ENCODE results near the gene PKM.

The PKM gene

DNA sequence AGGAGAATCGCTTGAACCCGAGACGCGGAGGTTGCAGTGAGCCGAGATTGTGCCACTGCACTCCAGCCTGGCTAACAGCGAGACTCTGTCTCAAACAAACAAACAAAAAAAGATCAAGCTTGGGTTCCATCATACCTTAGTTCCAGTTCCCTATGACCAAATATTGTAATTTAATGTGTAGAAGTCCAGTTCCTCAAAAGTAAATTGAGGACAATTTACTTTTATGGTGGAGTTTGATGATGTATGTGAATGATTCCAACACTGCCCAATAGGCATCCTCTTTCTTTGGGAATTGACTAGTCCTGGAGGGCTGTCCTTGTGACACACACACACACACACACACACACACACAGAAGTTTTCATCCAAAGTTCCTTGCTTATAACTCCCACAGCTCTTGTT lies 2.8 kb upstream of the PKM start:
- no peak for DNase-seq

DNA sequence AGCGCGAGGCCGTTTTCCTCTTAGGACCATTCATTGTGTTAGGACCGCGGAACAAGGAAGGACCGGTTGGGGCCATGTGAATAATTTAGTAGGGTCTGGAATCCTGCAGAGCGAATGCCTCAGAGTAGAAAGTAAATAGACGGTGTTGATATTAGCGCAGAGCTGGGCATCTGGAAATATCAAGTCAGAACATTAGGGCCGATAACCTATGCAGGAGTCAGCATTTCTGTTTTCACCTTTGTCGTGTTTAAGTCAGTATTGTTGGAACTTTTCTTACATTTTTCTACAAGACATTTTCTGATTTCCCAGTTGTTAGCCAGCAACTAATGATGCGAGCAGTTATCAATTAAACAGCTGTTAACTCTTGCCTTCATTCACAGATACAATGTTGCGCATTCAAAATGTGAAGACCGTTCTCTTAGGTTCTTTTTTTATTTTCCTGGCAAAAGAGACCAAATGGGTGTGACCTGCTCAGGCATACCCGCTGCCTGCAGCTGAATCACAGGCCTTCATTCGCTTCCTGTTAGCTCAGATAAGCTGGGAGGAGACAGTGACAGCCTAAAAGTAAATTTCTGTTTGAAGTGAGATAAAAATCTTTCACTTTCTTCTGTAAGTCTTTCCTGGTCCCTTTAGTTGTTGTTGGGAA lies 966 bp upstream of the PKM start:
- peak; percentile 64 for DNase-seq

- peak; percentile 36 for DNase-seq
Observed at GRCh38 chr15:72230197-72231065, 559 bp downstream of the PKM start.

GRCh38 chr15:72229947-72230196 lies 1.1 kb downstream of the PKM start:
- no peak for DNase-seq

- DNase-seq, result no peak
Observed at GRCh38 chr15:72229076-72229946, 1.7 kb downstream of the PKM start.

- no peak for DNase-seq
Observed at GRCh38 chr15:72227720-72228119, 3.3 kb downstream of the PKM start.

DNA sequence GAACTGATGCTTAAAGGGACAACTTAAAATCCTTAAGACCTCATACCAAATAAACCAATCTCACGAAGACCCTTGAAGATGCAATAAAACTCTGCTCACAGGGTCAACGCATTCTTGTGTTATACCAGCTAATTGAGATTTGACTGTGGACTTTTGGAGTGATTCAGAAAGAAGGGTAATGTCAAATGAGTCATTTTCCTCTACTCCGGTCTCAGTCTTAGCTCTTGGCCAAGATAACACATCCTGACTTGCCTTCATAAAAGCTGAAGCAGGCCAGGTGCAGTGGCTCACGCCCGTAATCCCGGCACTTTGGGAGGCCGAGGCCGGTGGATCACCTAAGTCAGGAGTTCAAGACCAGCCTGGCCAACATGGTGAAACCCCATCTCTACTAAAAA lies 3.8 kb downstream of the PKM start:
- no peak for DNase-seq

DNA sequence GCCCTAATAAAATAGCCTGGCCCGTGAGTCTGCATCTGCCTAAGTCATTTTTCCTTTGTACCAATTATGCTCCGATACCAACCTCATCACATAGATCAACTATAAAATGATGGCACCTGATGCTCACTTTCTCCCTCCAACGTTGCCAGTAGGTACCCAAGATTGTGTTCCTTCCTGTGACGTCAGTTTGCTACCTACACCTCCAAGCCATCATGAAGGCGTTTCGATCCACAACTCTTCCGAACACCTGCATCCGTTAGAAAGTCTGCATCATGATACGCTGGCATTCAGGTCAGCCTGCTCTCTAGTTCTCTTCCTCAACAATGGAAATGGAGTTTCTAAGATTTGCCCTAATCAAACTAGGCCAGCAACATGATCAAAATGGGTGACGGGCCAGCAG lies 7.7 kb downstream of the PKM start:
- no peak for DNase-seq

GRCh38 chr15:72222393-72222792 lies 8.6 kb downstream of the PKM start:
- no peak for DNase-seq

DNA sequence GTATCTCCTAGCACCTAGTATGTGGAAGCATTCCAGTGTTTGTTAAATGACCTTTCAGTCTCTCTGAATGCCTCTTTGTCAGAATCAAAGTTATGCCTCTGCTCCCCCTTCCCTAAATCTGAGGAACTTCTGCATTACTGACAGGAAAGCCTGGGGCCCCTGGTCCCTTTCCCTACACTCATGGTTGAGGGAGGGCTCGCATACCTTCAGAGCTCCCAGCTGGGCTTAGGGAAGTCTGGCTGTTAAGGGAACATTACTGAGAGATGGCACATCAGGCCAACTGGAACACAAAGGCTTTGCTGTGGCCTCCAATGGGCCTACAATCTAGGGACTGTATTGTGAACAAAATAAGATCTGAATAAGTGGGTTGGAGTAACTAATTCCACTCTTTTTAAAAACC lies 10.3 kb downstream of the PKM start:
- DNase-seq, result no peak

DNA sequence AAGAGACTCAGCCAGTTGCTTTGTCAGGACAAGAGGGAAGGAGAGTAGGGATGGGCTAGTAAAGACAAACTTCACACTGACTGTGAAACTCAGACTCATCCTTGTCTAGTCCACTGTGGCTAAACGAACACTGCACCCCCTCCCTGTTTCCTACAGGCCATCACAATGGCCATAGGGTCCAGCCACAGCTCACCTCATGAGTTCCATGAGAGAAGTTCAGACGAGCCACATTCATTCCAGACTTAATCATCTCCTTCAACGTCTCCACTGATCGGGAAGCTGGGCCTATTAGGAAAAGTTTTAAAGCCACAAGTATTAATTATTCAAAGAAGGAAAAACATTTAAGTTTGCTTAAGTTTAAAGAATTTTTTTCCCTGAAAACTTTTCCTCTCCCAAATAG lies 13.8 kb downstream of the PKM start:
- DNase-seq, result no peak

GRCh38 chr15:72216079-72216478 lies 14.9 kb downstream of the PKM start:
- DNase-seq, result no peak

DNA sequence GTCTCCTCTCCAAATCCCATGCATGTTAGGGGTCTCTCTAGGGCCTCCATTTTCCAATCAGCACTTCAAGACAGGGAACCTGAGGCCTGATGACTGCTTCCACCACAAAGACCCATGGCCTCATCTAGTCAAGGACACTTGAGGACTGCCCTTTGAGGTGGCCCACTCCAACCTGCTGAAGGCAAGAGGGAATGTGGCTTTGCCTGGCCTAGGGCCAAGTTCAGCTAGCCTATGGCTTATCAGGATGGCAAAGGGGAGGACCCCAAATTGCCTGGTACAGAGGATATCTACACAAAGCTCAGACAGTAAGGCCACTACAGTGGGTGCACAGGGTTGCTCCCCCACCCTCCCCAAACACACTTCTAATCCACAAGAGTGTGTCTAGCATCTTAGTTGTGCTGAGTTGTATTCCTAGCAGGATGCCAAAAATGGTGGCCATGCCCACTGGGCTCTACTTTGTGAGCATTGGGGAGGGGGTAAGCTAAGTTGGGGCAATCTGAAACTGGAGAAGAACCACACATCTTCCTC lies 23.4 kb downstream of the PKM start:
- DNase-seq, result no peak

DNA sequence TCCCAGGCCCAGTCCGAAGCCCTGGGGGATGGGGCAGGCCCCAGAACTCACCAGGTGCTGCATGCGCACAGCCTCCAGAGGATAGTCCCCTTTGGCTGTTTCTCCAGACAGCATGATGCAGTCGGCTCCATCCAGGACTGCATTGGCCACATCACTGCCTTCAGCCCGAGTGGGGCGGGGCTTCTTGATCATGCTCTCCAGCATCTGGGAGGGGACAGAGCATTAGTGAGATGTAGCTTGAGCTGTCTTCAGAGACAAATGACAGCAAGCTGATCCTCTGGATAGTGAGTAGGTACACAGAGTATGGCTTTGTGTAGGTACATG lies 24.4 kb downstream of the PKM start:
- no peak for DNase-seq

DNA sequence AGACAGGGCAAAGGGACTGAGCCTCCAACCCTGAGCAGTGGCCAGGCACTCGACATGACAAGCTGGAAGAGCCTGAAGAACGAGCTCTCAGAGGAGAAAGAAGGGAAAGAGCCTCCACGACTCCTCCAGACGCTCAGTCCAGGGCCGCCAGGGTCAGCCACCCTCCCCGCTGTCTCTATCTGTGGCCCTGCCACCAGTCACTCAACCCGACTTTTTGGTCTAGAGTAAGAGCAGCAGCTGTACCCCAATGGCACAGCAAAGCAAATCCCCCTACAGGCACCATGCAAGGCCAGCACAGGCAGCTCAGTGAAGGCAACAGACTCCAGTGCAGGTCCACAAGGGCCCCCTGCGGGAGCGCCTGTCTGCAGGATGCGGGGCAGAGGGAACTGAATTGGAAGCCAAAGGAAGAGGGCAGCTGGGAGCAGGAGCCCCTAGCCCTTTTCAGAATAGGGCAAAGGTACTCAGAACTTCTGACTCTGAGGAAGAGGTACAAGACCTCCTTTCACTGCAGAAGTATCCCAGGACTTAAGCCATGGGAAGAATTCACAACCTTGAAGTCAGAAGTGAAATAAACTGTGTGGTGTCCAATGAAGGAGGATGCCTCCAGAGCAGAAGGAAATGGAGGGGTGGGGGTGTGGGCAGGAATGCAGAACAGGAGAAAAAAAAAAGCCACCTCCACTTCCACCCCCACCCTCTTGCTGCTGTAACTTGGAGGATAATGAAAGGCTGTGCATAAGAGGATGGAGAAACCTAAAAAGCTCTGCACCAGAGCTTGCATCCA lies 24.9 kb downstream of the PKM start:
- no peak for DNase-seq

- DNase-seq, result no peak
Observed at GRCh38 chr15:72205273-72205672, 25.7 kb downstream of the PKM start.

GRCh38 chr15:72203507-72203837 lies 27.5 kb downstream of the PKM start:
- peak; percentile 91 for DNase-seq

DNA sequence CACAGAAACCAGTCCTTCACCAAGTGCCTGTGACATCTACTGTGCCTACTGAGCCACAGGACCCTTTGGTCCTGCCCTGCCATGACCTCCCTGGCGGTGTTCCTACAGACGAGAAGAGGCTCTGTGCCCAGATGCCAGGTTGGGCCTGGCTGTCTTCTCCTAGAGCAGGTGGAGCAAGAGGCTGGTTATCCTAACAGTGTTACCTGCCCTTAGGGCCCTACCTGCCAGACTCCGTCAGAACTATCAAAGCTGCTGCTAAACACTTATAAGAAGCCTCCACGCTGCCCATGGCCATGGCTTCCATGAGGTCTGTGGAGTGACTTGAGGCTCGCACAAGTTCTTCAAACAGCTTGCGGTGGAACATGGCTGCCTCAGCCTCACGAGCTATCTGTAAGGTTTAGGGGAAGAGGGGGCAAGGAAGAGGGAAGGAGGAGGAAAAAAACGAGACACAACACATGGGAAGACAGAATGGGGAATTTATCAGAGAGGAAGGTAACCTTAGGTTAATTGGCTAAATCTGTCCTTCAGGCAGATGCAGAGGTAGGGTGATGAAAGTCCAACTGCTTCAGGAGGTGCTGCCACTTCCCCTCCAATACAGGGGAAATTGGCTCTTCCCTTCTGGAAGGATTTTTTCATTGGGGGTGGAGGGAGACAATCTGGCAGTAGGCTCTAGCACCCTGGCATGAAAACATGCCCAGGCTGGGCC lies 28.0 kb downstream of the PKM start:
- DNase-seq, result no peak

DNA sequence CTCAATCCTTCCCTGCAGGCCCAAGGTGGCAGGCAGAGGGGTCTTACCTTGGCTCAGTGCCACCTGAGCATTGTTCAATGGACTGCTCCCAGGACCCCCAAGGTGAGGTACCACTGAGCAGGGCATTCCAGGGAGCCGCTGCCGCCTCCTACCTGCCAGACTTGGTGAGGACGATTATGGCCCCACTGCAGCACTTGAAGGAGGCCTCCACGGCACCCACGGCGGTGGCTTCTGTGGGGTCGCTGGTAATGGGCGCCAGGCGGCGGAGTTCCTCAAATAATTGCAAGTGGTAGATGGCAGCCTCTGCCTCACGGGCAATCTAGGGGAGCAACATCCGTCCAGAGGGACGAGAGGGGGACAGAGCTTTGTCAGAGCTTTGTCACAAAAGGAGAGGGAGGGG lies 28.7 kb downstream of the PKM start:
- DNase-seq, result no peak

- DNase-seq, result no peak
Observed at GRCh38 chr15:72201391-72201921, 29.5 kb downstream of the PKM start.

DNA sequence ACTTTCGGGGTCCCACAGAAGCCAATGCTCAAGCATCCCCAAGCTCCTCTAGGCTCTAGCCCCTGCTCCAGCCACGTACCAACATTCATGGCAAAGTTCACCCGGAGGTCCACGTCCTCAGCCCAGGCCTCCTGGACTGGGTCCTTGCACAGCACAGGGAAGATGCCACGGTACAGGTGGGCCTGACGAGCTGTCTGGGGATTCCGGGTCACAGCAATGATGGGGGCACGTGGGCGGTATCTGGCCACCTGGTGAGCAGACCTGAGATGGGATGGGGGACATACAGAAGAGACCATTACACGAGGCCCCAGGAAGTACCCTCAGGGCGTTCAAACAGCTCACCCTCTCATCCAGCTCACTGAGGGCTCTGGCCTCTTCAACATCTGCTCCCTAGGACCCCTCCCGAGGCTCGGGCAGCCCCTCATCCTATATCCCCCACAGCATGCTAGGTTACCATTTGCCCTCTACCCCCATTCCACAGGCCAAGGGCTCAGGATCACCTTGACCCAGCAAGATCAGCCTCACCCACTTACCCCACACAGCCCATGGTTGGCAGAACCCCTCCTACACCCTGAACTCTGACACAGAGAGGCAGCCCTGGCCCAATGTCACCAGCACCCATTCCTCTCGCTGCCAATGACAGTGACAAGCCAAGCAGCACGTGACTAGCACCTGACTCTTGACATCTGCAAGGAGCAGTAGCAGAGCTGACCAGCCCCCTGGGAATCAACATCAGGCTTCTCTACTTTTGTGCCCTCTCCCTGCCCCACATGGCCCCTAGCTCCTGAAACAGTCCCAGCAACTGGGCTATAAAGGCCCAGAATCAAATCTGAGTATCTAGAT lies 30.4 kb downstream of the PKM start:
- DNase-seq, result no peak
